AG04450 (cell line): ENCODE data around the gene CCDC34. TPM values are rescaled to one million over a fixed set of nuclear protein-coding genes. Genes with fewer than 3 reads are reported as not detected.

ENCODE experiments used
- CTCF ChIA-PET: fragments of 300-600, 350-600 bp; formaldehyde crosslinking; extraction: SDS; loops from one replicate; lab custom pipeline; 2022; ENCODE audit warnings: antibody characterized with exemption, inconsistent platforms; lab: Charles Lee
- POLR2A ChIA-PET: fragments of 350-600 bp; formaldehyde crosslinking; extraction: SDS; loops from one replicate; lab custom pipeline; 2021; ENCODE audit warnings: antibody characterized with exemption, inconsistent platforms; lab: Yijun Ruan, JAX
- DNase-seq: peaks from one replicate; pipeline ENCODE4 v3.0.0-alpha.2; 2011; ENCODE audit warnings: low read depth, low spot score
- H3K27ac ChIP-seq: one replicate; pipeline ENCODE4 v1.5.1; 2012; ENCODE audit warnings: low read depth, low read length, control low read depth
- H3K27me3 ChIP-seq: one replicate; pipeline ENCODE4 v1.6.0; 2012; ENCODE audit warnings: low read length; ENCODE audit not compliant: control insufficient read depth, insufficient read depth
- H3K4me3 ChIP-seq: 2 replicates; pipeline ENCODE4 v1.5.1; 2011; ENCODE audit warnings: mild to moderate bottlenecking, low read depth, low read length, control low read depth
- H3K9me3 ChIP-seq: 2 replicates; pipeline ENCODE4 v1.5.1; 2012; ENCODE audit warnings: low read length; ENCODE audit not compliant: control insufficient read depth, insufficient read depth
- CTCF ChIP-seq: IDR thresholded peaks from 2 replicates; pipeline ENCODE4 v1.5.1; 2011; ENCODE audit warnings: low read depth, low read length, control low read depth, inconsistent platforms
- polyA plus RNA-seq: library from polyadenylated mRNA; depleted of rRNA; stranded (reverse); fragments of >200 nt; gene quantifications from 2 replicates; pipeline ENCODE4 v1.2.3, GENCODE V29; 2011

The CCDC34 gene
- polyA plus RNA-seq, 1 experiment = 3.9 TPM

DNA sequence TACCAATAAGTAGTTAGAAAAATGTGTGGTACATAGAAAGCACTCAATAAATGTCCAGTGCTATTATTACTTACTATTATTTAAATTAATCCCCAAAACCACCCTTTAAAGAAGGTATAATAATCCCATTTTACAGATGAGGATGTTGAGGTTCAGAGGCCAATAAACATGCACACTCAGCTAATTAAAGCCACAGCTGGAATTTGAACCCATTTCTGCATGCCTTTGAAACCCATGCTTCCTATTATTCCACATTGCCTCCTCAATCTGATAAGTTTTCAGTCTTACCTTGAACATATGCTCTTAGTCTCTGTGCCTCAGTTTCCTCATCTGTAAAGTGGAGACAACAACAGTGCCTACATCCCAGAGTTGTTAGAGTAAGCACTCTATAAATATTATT is 52.8 kb downstream of the CCDC34 start:
- ChIA-PET POLR2A (no interaction called here), CTCF (interaction anchor here (1.3 to 6.0 kb wide), 2 partner anchors 13 to 176 kb away, joined by 3 to 70 read pairs; no protein-coding TSS in a partner anchor)
- Histone ChIP-seq H3K4me3 (no peak overlapping the region), H3K27ac (no peak overlapping the region), H3K27me3 (no peaks in the 10 kb centered on the region), H3K9me3 (peaks cover 6% of the 10 kb centered on the region; the same call in 1 of the 2 replicates)
- TF ChIP-seq CTCF = no peak
- no peak for DNase-seq

DNA sequence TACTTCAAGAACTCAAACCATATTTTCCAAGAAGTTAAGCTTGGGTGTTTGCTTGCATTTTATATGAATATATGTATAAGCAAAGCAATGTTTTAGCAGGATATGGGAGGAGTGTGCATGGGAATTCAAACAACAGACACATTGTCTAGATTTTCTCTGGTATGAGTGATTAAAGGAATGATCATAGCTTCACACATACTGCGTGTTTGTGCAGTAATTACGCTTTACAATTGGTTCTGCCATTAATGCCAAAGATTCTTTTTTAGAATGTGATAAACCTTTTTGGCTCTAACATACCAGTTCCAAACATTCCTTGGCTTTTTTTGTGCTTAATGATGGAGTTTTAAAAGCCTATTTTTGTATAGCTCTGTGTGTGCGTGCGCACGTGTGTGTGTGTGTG is 54.0 kb downstream of the CCDC34 start:
- no peak overlapping the region for H3K27ac ChIP-seq
- H3K4me3 ChIP-seq = no peak overlapping the region
- H3K27me3 ChIP-seq = no peaks in the 10 kb centered on the region
- no peak for TF ChIP-seq CTCF
- ChIA-PET POLR2A (no interaction called here), CTCF (interaction anchor here (0.6 to 6.0 kb wide), 4 partner anchors 12 to 1012 kb away, joined by 3 to 70 read pairs (median 4); no protein-coding TSS in a partner anchor)
- H3K9me3 ChIP-seq = peaks cover 14% of the 10 kb centered on the region
- no peak for DNase-seq

GRCh38 chr11:27307232-27307631 is 55.8 kb downstream of the CCDC34 start:
- ChIA-PET POLR2A (no interaction called here), CTCF (interaction anchor here (6.0 kb wide), 1 partner anchor 10 kb away, joined by 70 read pairs; no protein-coding TSS in a partner anchor)
- no peaks in the 10 kb centered on the region for H3K27me3 ChIP-seq
- no peak for TF ChIP-seq CTCF
- DNase-seq = no peak
- H3K4me3 ChIP-seq = no peak overlapping the region
- peaks cover 14% of the 10 kb centered on the region for H3K9me3 ChIP-seq
- no peak overlapping the region for H3K27ac ChIP-seq

- H3K9me3 ChIP-seq = peaks cover 14% of the 10 kb centered on the region
- no peak overlapping the region for H3K4me3 ChIP-seq
- no peak for TF ChIP-seq CTCF
- CTCF ChIA-PET = interaction anchor here (1.8 to 6.0 kb wide), 2 partner anchors 8 to 180 kb away, joined by 4 to 70 read pairs; no protein-coding TSS in a partner anchor
- H3K27me3 ChIP-seq = no peaks in the 10 kb centered on the region
- POLR2A ChIA-PET = no interaction called here
- no peak for DNase-seq
- H3K27ac ChIP-seq = no peak overlapping the region
These were observed 57.3 kb downstream of the CCDC34 start for GRCh38 chr11:27305751-27306150.

DNA sequence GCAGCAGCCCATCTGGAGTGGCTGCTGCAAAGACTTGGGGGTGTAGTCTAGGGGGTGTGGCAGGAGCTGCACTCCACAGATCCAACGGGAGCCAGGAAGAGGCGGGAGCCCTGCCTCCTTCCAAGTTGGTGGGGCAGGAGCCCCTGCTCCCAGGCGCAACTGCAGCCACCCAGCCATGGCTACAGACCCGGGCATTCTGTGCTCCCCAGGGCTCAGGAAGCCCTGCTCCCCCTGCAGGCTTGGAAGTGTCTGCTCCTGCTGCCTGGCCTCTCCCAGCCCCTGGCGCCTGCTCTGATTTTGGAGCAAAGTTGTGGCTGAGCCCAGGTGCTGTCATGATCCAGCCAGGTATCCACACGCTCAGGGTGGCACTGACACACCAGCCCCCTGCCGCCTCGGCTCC is 58.5 kb downstream of the CCDC34 start:
- Histone ChIP-seq H3K27me3 (no peaks in the 10 kb centered on the region), H3K4me3 (no peak overlapping the region), H3K9me3 (peaks cover 14% of the 10 kb centered on the region), H3K27ac (no peak overlapping the region)
- CTCF ChIA-PET = interaction anchor here (6.0 kb wide), 1 partner anchor 7 kb away, joined by 70 read pairs; no protein-coding TSS in a partner anchor
- no peak for DNase-seq
- POLR2A ChIA-PET = no interaction called here
- no peak for TF ChIP-seq CTCF
